ENCODE results near the gene PXMP2.
"Not testable (repeated sequence)": the region's sequence is repeated elsewhere in the genome, so short reads cannot be mapped to it uniquely, and the experiment has no call there.

Gene PXMP2

GRCh38 chr12:132740652-132741051 lies 53.3 kb downstream of the PXMP2 start:
- in situ Hi-C loops (cut with MboI; ENCODE audit: low sequenced_read_pairs, unreplicated experiment): no loop called here
- TF ChIP-seq, protein P1, sequence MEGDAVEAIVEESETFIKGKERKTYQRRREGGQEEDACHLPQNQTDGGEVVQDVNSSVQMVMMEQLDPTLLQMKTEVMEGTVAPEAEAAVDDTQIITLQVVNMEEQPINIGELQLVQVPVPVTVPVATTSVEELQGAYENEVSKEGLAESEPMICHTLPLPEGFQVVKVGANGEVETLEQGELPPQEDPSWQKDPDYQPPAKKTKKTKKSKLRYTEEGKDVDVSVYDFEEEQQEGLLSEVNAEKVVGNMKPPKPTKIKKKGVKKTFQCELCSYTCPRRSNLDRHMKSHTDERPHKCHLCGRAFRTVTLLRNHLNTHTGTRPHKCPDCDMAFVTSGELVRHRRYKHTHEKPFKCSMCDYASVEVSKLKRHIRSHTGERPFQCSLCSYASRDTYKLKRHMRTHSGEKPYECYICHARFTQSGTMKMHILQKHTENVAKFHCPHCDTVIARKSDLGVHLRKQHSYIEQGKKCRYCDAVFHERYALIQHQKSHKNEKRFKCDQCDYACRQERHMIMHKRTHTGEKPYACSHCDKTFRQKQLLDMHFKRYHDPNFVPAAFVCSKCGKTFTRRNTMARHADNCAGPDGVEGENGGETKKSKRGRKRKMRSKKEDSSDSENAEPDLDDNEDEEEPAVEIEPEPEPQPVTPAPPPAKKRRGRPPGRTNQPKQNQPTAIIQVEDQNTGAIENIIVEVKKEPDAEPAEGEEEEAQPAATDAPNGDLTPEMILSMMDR (IDR thresholded peaks at IDR 0.05; ENCODE audit: borderline replicate concordance, control extremely low read depth, extremely low read depth, insufficient read depth, missing control alignments): no peak
- no peak for DNase-seq (ENCODE audit: low spot score)

- in situ Hi-C loops (cut with MboI; ENCODE audit: low sequenced_read_pairs, unreplicated experiment): no loop called here
- TF ChIP-seq, protein P1 (IDR thresholded peaks at IDR 0.05; ENCODE audit: borderline replicate concordance, control extremely low read depth, extremely low read depth, insufficient read depth, missing control alignments): no peak
Observed at GRCh38 chr12:132741620-132742019, 54.2 kb downstream of the PXMP2 start.

GRCh38 chr12:132743831-132744230 lies 56.4 kb downstream of the PXMP2 start:
- TF ChIP-seq, protein P1 (IDR thresholded peaks at IDR 0.05; ENCODE audit: borderline replicate concordance, control extremely low read depth, extremely low read depth, insufficient read depth, missing control alignments): no peak
- DNase-seq (ENCODE audit: low spot score): no peak
- in situ Hi-C loops (cut with MboI; ENCODE audit: low sequenced_read_pairs, unreplicated experiment): no loop called here

More at GRCh38 chr12:132741620-132742019, 54.2 kb downstream of the PXMP2 start:
- DNase-seq (ENCODE audit: low spot score): no peak

DNA sequence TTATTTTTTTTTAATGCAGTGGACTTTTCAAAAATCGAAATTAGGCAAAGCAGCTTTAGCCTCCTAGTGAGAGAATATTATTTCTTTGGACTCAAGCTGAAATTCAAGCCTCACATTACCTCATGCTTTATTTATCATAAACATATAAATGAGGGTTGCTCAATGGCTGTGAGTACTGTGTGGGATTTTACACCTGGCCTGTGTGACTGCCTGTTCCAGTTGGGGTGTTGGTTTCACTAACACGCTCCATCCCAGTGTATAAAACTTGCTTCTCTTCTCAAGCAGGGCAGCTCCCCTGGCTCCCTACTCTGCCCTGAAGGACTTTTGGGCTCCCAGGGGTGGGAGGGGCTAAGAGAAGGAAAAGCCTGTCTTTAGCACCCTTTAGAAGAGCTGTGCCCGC lies 59.2 kb downstream of the PXMP2 start:
- in situ Hi-C loops (cut with MboI; ENCODE audit: low sequenced_read_pairs, unreplicated experiment): no loop called here

DNA sequence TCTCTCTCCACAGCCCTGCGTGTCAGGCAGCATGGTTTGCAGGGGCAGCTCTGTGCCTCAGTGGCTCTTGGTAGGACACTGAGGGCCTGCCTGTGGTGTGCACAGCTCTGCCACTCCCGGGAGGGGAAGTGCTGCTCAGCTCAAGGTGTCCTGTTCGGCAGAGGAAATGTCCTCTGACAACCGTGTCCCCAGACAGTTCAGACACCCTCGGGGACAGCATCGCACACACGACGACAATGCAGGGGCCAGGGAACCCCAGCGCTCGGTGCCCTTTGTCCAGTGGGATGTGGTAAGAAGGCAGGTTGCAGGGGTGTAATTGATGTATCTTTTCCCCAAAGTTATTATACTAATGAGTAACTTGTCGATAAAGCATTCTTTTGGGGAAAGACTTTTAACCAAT lies 60.0 kb downstream of the PXMP2 start:
- TF ChIP-seq, protein P1 (IDR thresholded peaks at IDR 0.05; ENCODE audit: borderline replicate concordance, control extremely low read depth, extremely low read depth, insufficient read depth, missing control alignments): no peak
- in situ Hi-C loops (cut with MboI; ENCODE audit: low sequenced_read_pairs, unreplicated experiment): no loop called here
- DNase-seq (ENCODE audit: low spot score): no peak

More for the DNA sequence above, 59.2 kb downstream of the PXMP2 start:
- TF ChIP-seq, protein P1 (IDR thresholded peaks at IDR 0.05; ENCODE audit: borderline replicate concordance, control extremely low read depth, extremely low read depth, insufficient read depth, missing control alignments): no peak
- no peak for DNase-seq (ENCODE audit: low spot score)

GRCh38 chr12:132747896-132748295 lies 60.5 kb downstream of the PXMP2 start:
- in situ Hi-C loops (cut with MboI; ENCODE audit: low sequenced_read_pairs, unreplicated experiment): no loop called here
- DNase-seq (ENCODE audit: low spot score): no peak
- TF ChIP-seq, protein P1 (IDR thresholded peaks at IDR 0.05; ENCODE audit: borderline replicate concordance, control extremely low read depth, extremely low read depth, insufficient read depth, missing control alignments): no peak

DNA sequence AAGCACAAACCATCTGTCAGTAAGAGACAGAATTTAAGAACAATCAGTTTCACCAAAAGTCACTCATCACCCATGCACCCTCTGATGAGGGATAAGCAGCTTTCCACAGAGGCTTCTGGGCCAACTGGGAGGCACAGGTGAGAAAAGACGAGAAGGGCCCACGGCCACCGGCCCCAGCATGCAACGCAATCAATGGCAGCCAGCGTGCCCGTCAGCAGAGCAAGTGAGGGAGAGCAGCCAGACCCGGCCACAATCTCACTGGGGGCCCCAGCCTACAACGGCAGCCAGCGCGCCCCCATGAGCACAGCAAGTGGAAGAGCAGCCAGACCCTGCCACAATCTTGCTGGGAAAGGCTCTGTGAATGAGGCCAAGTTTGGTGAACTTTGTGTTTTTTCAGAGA lies 60.9 kb downstream of the PXMP2 start:
- in situ Hi-C loops (cut with MboI; ENCODE audit: low sequenced_read_pairs, unreplicated experiment): no loop called here
- TF ChIP-seq, protein P1 (IDR thresholded peaks at IDR 0.05; ENCODE audit: borderline replicate concordance, control extremely low read depth, extremely low read depth, insufficient read depth, missing control alignments): no peak
- DNase-seq (ENCODE audit: low spot score): no peak

DNA sequence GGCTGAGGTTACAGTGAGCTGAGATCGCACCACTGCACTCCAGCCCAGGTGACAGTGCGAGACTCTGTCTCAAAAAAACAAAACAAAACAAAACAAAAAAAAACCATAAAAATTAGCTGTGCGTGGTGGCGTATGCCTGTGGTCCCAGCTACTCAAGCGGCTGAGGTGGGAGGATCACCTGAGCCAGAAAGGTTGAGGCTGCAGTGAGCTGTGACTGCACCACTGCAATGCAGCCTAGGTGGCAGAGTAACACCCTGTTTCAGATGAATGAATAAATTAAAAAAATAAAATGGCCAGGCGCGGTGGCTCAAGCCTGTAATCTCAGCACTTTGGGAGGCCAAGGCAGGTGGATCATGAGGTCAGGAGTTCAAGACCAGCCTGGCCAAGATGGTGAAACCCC lies 66.3 kb downstream of the PXMP2 start:
- in situ Hi-C loops (cut with MboI; ENCODE audit: low sequenced_read_pairs, unreplicated experiment); DNase-seq (ENCODE audit: low spot score): not testable (repeated sequence)
